ENCODE data around the gene CDC42BPB.
A peak's percentile ranks its signal among the peaks of the same experiment; 100 is the strongest.
"Not testable (repeated sequence)": the region's sequence is repeated elsewhere in the genome, so short reads cannot be mapped to it uniquely, and the experiment has no call there.

The CDC42BPB gene

DNA sequence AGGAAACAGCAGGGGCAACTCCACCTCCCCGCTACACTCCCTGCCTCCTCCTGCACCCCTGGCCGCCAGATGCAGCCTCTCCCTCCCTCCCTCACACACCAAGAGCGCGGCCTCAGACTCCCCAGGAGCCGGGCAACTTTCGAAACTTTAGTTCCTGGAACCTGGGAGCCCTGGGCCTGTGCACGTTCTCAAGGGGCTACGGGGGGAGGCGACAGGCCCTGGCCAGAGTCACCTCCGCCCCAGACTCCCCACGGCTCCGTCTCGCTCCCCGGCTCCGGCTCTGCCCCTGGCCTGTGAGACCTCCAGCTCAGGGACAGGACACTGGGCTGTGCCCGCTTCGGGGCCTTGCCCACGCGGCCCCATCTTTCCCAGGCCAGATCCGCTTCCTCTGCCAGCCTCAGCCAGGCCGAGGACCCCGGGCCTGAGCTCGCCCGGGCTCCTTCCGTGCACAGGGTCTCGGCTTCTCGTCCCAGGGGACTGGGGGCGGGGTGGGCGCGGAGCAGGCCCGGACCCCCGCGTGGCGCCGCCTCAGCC lies 129.4 kb downstream of the CDC42BPB start:
- no peak for DNase-seq (ENCODE audit: low read depth)

DNA sequence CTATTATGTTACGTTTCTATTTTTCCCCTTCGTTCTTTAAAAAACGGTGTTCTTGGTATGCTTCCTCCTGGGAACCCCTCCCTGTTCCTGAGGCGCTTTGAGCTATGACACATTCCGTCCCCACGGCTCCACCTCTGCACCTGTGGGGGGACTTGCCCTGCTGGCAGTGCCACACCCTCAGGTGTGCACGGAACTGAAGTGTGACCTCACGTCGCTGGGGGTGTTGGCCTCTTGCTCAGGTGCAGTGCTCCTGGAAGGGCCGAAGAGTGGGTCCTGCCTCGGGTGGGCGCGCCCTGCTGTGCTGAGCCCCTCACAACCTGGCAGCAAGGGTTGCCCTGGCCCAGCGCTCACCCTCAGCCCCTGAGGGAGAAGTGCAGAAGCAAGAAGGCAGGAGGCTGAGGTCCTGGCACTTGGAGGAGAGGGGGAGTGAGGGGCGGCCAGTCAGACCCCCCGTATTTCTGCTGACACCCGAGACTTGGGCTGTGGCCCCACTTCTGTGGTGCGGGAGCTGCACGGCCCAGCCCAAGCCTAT lies 129.9 kb downstream of the CDC42BPB start:
- DNase-seq (ENCODE audit: low read depth) = no peak

DNA sequence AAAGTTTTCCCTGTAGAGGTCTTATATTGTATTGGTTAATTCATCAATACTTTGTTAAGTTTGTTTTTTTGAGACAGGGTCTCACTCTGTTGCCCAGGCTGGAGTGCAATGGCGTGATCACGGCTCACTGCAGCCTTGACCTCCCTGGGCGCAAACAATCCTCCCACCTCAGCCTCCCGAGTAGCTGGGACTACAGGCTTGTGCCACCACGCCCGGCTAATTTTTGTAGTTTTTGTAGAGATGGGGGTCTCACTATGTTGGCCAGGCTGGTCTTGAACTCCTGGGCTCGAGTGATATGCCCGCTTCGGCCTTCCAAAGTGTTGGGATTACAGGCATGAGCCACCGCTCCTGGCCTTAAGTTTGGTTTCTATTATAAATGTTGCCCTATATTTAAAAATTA lies 130.5 kb downstream of the CDC42BPB start:
- DNase-seq (ENCODE audit: low read depth) = not testable (repeated sequence)

DNA sequence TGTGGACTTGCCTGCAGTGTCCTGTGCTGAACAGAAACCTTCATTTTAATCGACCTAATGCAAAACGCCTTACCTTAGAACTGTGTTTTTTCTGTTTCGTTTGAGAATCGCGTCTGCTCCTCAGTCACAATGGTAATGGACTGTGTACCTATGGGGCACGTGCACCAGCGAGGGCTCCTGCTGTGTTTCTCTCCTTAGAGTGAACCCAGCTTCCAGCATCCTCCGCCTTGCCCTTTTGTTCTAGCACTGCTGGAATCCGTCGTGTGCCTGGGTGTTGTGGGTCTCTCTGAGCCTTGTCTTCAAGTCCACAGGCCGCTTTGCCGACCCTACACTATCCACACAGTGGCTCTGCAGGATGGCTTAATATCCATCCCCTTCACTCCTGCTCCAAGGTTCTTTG lies 131.2 kb downstream of the CDC42BPB start:
- no peak for DNase-seq (ENCODE audit: low read depth)

DNA sequence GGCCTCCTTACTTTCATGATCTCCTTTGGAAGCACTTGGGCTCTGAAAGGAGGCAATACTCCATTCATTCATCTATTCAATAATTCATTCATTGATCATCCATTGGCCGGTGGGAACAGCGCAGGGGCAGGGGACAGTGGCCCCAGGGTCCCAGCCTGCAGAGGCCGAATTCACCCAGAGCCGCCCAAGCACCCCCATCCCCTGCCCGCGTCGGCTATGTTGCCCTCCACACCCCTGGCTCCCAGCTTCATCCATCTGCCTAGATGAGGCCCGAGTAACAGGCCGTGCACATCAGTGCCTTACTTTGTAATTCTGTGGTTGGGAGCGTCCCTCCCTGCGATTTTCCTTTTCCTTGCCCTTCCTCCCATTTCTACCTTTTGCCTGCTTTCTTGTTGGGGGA lies 131.7 kb downstream of the CDC42BPB start:
- no peak for DNase-seq (ENCODE audit: low read depth)

DNA sequence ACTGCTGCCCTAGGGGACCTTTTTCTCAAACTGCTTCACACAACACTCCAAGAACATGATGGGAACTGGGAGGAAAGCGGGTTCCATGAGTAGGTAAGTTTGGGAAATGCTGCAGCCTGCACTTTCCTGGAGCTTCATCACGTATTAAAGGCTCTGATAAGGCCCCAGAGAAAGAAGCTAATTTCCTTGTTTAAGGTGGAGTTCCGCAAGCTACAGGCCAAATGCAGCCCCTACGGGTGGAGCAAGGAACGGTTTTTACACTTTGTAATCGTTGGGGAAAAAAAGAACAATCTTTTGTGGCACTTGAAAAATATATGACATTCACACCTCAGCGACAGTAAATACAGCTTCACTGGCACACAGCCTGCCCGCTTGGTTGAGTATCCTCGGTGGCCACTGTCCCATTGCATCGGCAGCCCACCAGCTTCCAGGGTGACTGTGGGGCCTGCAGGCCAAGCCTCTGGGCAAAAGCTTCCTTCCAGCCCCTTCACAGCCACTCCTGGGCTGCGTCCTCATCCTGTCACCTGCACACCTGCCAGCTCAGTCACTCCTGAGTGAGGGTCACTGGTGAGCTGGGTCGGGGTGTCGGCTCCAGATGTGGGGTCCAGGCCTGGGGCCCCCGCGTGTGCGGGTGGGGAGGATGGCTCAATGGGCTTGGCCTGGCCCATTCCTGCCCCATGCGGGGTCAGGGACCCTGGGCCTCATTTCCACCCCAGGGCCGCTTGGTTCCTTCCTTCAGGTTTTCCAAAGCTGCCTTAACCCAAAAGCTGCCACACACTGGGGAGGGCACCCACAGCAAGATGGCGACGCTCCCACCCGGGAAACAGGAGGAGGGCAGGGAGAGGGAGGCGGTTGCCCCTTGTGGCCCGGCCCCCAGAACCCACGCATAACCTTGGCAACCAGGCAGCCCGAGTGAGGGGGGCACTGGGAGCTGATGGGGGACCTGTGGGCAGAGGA lies 132.4 kb downstream of the CDC42BPB start:
- DNase-seq (ENCODE audit: low read depth) = no peak

DNA sequence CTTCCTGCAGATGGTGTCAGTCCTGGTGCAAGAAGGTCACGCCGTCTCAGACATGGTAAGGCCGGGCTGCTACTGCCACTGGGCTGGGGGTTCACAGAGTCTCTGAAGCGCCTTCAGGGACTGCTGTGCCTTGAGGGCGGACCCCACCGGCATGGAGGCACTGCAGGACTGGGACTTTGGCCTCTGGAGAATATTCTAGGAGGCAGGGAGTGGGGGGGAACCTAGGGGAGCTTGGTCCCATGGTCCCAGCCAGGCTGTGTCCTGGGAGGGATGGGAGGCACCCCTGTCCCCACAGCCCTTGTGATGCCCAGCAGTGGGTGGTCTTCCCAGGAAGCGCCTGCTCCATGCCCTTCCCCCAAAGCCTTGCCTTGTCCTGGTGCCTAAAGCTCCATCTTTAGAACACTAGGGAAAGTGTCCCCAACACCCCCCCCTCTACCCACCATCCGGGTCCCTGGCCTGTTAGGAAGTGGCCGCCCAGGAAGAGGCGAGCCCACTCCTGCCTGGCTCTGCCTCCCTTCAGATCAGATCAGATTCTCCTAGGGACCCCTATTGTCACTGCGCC lies 133.3 kb downstream of the CDC42BPB start:
- no peak for DNase-seq (ENCODE audit: low read depth)

DNA sequence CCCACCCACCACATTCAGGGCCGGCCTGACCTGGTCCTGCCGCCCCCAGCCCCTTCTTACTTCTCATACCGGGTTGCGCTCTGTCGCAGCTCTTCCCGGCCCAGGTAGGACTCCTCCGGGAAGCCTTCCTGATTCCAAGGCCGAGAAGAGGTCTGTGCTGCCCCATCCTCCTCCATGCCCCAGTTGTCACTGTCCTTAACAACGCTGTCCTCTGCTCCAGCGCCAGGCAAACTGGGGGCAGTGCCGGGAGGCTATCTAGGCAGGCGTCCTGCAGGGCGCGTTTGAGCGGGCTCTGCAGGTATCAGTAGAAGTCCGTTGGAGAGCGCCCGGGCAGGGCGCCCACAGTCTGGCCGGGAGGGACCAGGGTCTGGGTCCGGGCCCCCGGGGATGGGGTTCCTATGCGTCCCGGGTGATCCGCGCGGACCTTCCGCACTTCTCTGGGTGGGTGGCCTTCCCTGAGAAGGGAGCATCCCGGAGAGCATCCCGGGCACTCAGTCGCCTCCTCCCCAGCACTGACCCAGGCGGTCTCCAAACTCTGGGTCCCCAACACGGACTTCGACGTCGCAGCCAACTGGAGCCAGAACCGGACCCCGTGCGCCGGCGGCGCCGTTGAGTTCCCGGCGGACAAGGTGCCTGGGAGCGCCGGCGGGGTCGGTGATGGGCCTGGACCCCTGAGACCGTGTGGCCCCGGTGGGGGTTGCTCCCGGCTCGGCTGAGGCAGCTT lies 134.0 kb downstream of the CDC42BPB start:
- no peak for DNase-seq (ENCODE audit: low read depth)

DNA sequence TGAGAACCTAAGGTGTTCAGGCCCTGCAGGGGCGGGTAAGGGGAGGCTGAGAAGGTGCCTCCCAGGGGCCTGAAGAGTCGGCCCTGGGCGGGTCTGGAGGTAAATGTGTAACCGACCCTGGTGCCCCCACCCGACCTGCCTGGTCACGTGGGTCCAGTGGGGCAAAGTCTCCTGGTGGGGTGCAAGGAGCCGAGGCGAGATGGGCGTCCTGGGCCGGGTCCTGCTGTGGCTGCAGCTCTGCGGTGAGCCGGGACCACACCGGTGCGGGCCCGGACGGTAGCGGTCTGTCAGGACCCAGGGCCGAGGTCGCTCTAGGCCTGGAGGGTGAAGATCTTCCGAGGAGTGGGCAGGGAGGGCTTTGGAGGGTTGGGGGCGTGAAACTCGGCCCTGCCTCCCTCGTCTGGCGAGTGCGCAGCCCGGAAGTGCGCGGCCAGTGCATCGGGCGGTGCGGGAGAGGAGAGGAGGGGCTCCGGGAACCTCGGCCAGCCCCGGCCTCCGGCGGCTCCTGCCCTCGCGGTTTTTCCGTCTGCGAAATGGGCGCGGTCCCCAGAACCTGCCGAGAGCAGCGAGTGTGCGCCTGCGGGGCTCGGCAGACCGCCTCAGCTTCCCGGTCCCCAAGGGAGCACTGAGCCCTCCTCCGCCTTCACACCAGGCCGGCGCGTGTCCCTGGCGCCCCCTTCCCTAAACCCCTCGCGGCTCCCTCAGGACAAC lies 134.7 kb downstream of the CDC42BPB start, which contains the start of gene AMN:
TSS of gene AMN (plus strand) at position 174 of the 711 bp plus-strand sequence. CDS start at position 200, 26 bp downstream.
- no peak for DNase-seq (ENCODE audit: low read depth)

DNA sequence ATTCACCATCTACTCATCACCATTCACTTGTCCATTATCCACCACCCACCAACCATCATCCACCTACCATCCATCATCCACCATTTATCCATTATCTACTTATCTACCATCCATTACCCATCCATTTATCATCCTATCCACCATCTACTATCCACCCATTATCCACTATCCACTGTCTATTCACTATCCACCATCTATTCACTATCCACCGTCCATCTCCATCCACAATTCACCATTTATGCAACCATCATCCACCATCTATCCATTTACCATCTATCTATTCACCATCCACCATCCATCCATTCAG lies 136.4 kb downstream of the CDC42BPB start:
- DNase-seq (ENCODE audit: low read depth) = no peak

DNA sequence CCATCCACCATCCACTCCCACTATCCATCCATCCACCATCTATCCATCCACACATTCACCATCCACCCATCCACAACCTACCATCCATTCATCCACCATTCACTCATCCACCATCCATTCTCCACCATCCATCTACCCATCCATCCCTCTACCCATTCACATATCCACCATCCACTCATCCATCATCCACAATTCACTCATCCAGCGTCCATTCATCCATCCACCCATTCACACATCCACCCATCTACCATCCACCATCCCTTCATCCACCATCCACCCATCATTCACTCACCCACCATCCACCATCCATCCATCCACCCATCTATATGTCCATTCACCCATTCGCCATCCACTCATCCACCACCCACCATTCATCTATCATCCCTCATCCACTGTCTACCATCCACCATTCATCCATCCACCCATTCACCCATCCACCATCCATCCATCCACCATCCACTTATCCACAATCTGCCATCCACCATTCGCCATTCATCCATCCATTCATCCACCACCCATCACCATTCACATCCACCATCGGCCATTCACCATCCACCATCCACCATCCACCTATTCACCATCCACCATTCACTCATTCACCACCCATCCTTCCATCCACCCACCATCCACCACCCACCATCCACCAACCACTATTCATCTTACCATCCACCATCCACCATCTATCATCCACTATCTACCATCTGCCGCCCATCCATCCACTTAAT lies 136.9 kb downstream of the CDC42BPB start:
- no peak for DNase-seq (ENCODE audit: low read depth)

DNA sequence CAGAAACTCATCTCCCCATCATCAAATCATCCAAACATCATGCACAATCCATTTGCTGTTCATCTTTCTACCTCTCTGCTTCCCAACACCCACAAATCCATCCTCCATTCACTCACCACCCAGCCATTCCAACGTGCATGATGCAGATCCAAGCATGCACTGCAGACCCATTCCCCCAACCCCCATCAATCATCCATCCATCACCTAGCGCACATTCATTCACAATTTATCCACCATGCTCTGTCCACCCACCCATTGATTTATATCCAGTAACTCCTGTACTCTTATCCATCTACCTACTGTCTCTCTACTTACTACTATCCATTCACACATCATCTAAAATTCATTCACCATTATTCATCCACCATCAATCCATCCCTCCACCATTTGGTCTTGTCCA lies 138.9 kb downstream of the CDC42BPB start:
- DNase-seq (ENCODE audit: low read depth) = no peak

DNA sequence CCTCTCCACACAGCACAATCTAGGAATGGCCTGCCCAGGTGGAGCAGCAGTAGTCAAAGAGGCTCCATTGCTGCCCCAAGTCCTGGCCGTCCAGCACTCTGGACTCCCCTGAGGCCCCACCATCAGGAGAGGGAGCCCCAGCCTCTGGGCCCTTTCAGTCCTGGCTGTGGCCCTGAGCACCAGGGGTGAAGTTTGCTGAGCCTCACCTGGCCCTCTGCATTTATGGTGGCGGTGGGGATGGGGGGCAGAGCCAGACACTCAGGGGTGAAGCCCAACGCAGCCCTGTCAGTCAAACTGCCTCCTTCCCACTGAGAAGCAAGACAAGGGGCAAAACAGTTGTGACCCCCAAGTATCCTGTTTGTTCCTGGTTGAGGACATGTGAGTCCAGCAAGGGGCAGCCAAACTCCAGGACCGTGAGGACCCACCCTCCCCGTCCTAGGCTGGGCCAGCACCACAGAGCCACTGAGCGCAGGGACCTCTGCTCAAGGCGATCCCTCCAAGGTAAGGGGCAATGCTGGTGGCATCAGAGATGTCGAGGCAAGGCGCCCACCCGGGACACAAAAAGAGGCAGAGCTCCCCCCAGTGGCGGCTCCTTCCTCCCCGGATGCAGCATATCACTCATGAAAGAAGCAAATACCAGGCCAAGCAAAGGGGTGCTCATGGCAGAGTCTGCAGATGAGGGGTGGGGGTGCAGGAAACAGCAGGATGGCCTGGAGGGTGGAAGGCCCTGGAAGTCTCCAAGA lies 139.7 kb downstream of the CDC42BPB start:
- DNase-seq (ENCODE audit: low read depth) = peak; percentile 60

DNA sequence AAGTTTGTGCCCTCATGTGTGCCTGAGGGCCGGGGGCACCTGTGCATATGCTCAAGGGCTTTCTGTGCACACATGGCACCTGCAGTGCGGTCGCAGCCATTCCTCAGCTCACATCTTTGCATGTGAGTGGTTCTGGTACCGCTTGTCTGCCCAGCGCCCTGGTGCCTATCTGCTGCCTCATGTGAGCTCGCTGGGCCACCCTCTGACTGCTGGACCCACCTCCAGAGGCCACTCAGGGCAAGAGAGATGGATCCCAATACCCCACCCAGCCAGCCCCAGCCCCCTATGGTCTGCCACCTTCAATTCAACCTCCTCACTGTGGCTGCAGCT lies 140.3 kb downstream of the CDC42BPB start:
- DNase-seq (ENCODE audit: low read depth) = no peak

DNA sequence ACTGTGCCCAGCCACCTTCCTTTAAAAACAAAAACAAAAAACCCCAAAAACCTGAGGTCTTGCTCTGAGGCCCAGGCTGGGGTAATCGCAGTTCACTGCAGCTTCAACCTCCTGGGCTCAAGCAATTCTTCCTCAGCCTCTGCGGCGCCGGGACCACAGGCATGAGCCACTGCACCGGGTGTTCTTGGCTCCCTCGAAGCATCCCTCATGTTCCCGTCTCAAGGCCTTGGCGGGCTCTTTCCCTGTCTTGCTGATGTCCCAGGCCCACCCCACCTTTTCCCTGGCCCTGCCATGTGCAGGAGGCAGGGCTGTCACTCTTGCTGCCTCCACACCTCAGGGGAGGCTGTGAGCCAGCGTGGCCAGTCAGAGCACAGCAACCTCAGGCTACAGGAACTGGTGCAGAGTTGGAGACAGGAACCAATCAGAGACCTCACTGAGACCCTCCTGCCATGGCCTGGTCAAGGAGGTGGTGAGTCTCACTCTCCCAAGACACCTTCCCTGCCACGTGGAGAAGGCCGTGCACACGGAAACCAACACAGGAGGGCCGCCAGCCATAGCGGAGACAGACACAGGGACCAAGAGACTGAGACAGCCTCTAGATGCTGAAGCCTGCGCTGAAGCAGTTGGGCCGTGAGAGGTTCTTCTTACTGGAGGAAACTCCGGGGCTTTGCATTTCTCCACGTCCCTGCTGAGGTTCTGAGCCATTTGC lies 140.8 kb downstream of the CDC42BPB start:
- DNase-seq (ENCODE audit: low read depth) = no peak

DNA sequence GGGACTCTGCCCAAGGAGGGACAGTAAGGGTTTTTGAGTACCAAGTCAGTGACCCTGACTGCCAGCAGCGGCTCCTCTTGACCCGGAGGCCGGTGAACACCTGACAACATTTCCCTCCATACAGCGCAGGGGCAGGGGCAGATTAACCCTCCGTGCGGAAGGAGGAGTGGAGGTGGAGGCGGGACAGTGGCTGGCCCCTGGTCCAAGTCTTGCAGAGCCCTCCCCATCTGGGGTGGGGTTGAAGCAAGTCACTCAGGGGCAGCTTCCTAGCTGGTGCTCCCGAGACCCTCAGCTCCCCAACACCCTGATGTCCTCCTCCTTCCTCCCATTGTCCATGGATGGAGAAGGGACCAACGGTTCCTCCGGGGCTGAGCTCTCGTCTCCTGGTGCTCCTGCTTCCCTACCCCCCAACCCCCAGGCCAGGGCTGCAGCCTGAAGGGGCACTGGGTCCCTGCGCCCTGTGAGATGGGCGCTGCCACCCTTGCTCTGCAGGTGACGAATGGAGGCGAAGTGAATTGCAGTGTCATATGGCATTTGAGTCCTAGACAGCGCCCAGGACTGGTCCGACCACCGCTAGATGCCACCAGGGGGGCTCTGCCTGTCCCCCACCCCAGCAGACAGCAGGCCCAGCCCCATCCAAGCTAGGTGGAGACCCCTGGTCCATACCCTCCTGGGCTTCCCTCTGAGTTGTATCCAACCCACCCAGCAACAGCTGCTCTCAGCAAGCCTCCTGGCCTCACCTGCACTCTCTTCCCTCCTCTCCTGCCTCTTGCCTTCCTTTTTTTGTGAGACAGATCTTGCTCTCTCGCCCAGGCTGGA lies 141.8 kb downstream of the CDC42BPB start:
- DNase-seq (ENCODE audit: low read depth) = no peak

DNA sequence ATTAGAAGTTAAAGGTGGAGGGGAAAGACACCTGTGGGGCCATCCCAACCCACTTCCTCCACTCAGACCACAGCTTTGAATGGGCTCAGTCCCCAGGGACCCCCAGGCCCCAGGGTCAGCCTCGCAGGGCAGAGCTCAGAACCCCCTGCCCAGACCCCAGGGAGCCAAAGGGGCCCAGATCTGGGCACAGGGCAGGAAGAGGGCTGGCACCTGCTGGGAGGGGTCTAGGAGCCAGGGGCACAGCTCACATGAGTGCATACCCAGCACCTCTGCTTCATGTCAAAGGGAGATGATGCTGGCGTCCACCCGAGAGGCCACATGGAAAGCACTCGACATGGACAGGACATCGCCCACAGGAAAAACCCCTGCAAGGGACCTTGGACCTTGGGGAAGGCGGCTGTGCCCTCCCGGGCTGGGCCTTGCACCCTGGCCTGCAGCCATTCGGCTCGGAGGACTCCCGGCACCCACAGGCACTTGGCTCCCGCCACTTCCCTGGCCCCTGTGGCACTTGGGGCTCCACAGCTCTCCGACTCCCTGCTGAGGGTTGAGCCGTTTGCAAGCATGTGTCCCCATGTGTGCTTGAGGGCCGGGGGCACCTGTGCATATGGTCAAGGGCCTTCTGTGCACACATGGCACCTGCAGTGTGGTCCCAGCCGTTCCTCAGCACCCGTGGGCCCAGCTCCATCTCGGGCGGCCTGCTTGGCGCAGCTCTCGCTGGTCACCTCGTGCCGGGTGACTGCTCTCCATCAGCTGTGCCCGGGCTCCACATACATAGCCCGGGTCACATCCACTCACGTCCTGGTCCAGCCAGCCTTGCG lies 142.7 kb downstream of the CDC42BPB start:
- DNase-seq (ENCODE audit: low read depth) = no peak

All from activated T-cell treated with anti-CD3 and anti-CD28 coated beads for 1 hour (primary cell).